H1 (cell line): ENCODE results near the gene PTGES3L. TPM values are rescaled to one million over a fixed set of nuclear protein-coding genes. Genes with fewer than 3 reads are reported as not detected.

Experiments
- BACH1 ChIP-seq: IDR thresholded peaks from 2 replicates; pipeline ENCODE4 v1.6.1; 2012; ENCODE audit warnings: low read length, improper control_type of control experiment
- EP300 ChIP-seq, 2 experiments: IDR thresholded peaks; 1 replicate in 1 of 2; 2 replicates in 1 of 2; pipeline ENCODE4 v1.6.1; 2011 to 2012; ENCODE audit warnings: low read depth in 2 of 2, low read length in 2 of 2, mild to moderate bottlenecking in 2 of 2, borderline replicate concordance in 1 of 2, inconsistent platforms in 1 of 2, moderate library complexity in 1 of 2
- EZH2 ChIP-seq: fragments of 200-600 bp; sonication (generic); IDR thresholded peaks from 2 replicates; pipeline ENCODE4 v1.7.1; 2012; ENCODE audit warnings: low read depth, mild to moderate bottlenecking, moderate library complexity, low read length, inconsistent platforms; ENCODE audit not compliant: severe bottlenecking
- HDAC2 ChIP-seq, 2 experiments: fragments of 300-600 bp in 1 of 2; sonication (generic) in 1 of 2; IDR thresholded peaks; 2 replicates each; pipeline ENCODE4 v1.6.1; 2011 to 2012; ENCODE audit warnings: low read depth in 2 of 2, low read length in 2 of 2, mild to moderate bottlenecking in 2 of 2, moderate library complexity in 2 of 2, borderline replicate concordance in 1 of 2, inconsistent platforms in 1 of 2
- HDAC6 ChIP-seq: IDR thresholded peaks from one replicate; pipeline ENCODE4 v1.7.1; 2012; ENCODE audit warnings: low read depth, mild to moderate bottlenecking, inconsistent platforms, low read length, moderate library complexity
- MAFK ChIP-seq: IDR thresholded peaks from 2 replicates; pipeline ENCODE4 v1.6.1; 2012; ENCODE audit warnings: low read depth, mild to moderate bottlenecking, improper control_type of control experiment, low read length
- RAD21 ChIP-seq, 2 experiments: IDR thresholded peaks in 1 of 2; conservative IDR thresholded peaks in 1 of 2; 2 replicates each; pipeline ENCODE4 v1.6.1; 2011; ENCODE audit warnings: low read depth in 2 of 2, low read length in 2 of 2, improper control_type of control experiment in 1 of 2, inconsistent platforms in 1 of 2, mild to moderate bottlenecking in 1 of 2, moderate library complexity in 1 of 2
- RBBP5 ChIP-seq: IDR thresholded peaks from 2 replicates; pipeline ENCODE4 v1.7.1; 2012; ENCODE audit warnings: low read depth, mild to moderate bottlenecking, inconsistent platforms, low read length, moderate library complexity, borderline replicate concordance
- RXRA ChIP-seq: IDR thresholded peaks from 2 replicates; pipeline ENCODE4 v1.6.1; 2011; ENCODE audit warnings: low read depth, mild to moderate bottlenecking, low read length, moderate library complexity; ENCODE audit not compliant: insufficient read depth
- SIN3A ChIP-seq, 2 experiments: IDR thresholded peaks in 1 of 2; conservative IDR thresholded peaks in 1 of 2; 2 replicates each; pipeline ENCODE4 v1.6.1; 2011 to 2012; ENCODE audit warnings: low read length in 2 of 2, improper control_type of control experiment in 1 of 2, low read depth in 1 of 2, mild to moderate bottlenecking in 1 of 2
- SP4 ChIP-seq: IDR thresholded peaks from 2 replicates; pipeline ENCODE4 v1.6.1; 2012; ENCODE audit warnings: low read length, inconsistent platforms
- TBP ChIP-seq: IDR thresholded peaks from 2 replicates; pipeline ENCODE4 v1.6.1; 2011; ENCODE audit warnings: low read depth, low read length, improper control_type of control experiment
- polyA plus RNA-seq, 7 experiments: library from polyadenylated mRNA; depleted of rRNA in 3 of 7; stranded (reverse) in 5 of 7; unstranded in 2 of 7; fragments of >200 nt in 5 of 7; fragments of 200-250 nt in 2 of 7; gene quantifications; 1 replicate in 5 of 7; 2 replicates in 1 of 7; 4 replicates in 1 of 7; pipeline versions ENCODE4 v1.2.1 to v1.2.3, GENCODE V29; 2011 to 2013; ENCODE audit warnings: missing spikeins in 2 of 7, mixed read lengths in 2 of 7
- total RNA-seq: library from RNA; stranded (reverse); fragmentation: NEBNext Ultra II Directional; extraction: Animal tissue kit (Norgen Biotek cat#: 25700); gene quantifications from 2 replicates; pipeline ENCODE4 v1.2.1, GENCODE V29; 2021
- TF ChIP-seq, protein P1 (sequence below), 3 experiments: IDR thresholded peaks; 1 replicate in 2 of 3; 2 replicates in 1 of 3; pipeline versions ENCODE4 v1.5.1 to v1.6.1; 2011; ENCODE audit warnings: low read length in 3 of 3, mild to moderate bottlenecking in 3 of 3, inconsistent platforms in 2 of 3, low read depth in 1 of 3, moderate library complexity in 1 of 3; ENCODE audit not compliant: insufficient read depth in 1 of 3; ENCODE audit errors: control extremely low read depth in 1 of 3
- TF ChIP-seq, protein P2 (sequence below): IDR thresholded peaks from 2 replicates; pipeline ENCODE4 v1.6.1; 2012; ENCODE audit warnings: inconsistent platforms

Gene PTGES3L
- total and polyA plus RNA-seq, 2 of the 8 experiments (the other 6 are each of a cell fraction or from before 2014, with no cell fraction given), result 3.0 to 3.6 TPM

DNA sequence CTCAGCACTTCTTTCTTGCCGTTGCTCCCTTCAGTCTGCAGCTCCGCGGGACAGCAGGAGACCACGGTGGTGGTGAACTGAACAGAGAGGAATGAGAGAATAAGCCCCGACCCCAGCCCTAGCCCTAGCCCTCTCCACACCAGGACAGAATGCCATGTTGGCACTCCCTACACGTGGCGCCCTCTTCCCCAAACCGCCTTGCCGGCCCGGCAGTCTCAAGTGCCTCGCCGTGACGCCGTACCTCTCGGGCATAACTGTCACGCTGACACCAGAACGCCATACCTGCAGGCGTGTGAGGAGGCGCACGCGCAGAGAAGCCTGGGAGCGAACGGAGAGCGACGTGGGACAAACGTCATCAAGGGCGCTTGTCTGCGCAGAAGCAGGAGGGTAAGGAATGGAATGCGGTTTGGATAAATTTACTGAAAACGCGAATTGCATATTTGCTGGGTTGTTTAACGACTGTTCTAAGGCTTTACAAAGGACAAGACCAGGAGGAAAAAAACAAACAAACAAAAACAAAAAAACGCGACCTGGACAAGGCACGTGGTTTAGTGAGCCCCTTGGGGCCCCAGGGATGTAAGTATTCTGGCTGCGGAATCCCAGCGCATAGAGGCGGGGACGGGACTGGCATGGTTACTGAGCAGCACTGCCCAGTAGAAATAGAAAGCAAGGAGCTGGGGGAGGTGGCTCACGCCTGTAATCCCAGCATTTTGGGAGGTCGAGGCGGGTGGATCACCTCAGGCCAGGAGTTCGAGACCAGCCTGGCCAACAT, 15.5 kb downstream of the PTGES3L start, which contains the start of gene AARSD1 (continued):
- no peak for TF ChIP-seq RBBP5
- TF ChIP-seq HDAC2 (IDR thresholded peaks at IDR 0.05; ENCODE audit: borderline replicate concordance in 1 of 2, low read depth in 2 of 2, low read length in 2 of 2), result peak; percentile 60 to 63; a peak in 1 of 4 replicates
- TF ChIP-seq BACH1, result no peak
- 0 out of 2 replicates have a peak, but pooled peaks have one; percentile 53 for TF ChIP-seq TBP
- TF ChIP-seq, protein P1, sequence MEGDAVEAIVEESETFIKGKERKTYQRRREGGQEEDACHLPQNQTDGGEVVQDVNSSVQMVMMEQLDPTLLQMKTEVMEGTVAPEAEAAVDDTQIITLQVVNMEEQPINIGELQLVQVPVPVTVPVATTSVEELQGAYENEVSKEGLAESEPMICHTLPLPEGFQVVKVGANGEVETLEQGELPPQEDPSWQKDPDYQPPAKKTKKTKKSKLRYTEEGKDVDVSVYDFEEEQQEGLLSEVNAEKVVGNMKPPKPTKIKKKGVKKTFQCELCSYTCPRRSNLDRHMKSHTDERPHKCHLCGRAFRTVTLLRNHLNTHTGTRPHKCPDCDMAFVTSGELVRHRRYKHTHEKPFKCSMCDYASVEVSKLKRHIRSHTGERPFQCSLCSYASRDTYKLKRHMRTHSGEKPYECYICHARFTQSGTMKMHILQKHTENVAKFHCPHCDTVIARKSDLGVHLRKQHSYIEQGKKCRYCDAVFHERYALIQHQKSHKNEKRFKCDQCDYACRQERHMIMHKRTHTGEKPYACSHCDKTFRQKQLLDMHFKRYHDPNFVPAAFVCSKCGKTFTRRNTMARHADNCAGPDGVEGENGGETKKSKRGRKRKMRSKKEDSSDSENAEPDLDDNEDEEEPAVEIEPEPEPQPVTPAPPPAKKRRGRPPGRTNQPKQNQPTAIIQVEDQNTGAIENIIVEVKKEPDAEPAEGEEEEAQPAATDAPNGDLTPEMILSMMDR (IDR thresholded peaks at IDR 0.05; ENCODE audit: control extremely low read depth in 1 of 3, insufficient read depth in 1 of 3, low read depth in 1 of 3, low read length in 3 of 3), result no peak
- TF ChIP-seq EZH2, result no peak
- TF ChIP-seq RXRA, result no peak
- TF ChIP-seq, protein P2, sequence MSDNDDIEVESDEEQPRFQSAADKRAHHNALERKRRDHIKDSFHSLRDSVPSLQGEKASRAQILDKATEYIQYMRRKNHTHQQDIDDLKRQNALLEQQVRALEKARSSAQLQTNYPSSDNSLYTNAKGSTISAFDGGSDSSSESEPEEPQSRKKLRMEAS, result peak; percentile 96
- peak; percentile 49 to 91 for TF ChIP-seq SIN3A (conservative IDR thresholded peaks at IDR 0.05 in 1 of 2, IDR thresholded peaks at IDR 0.05 in 1 of 2; ENCODE audit: low read depth in 1 of 2, low read length in 2 of 2)
- TF ChIP-seq SP4, result 0 out of 2 replicates have a peak, but pooled peaks have one; percentile 34
- no peak for TF ChIP-seq EP300 (IDR thresholded peaks at IDR 0.05; ENCODE audit: borderline replicate concordance in 1 of 2, low read depth in 2 of 2, low read length in 2 of 2)
- TF ChIP-seq HDAC6, result no peak
- TF ChIP-seq RAD21 (IDR thresholded peaks at IDR 0.05 in 1 of 2, conservative IDR thresholded peaks at IDR 0.05 in 1 of 2; ENCODE audit: low read depth in 2 of 2, low read length in 2 of 2), result no peak
- no peak for TF ChIP-seq MAFK
